SK-N-SH (cell line): Measurements from ENCODE around the gene SPINK9. TPM values are rescaled to one million over a fixed set of nuclear protein-coding genes. Genes with fewer than 3 reads are reported as not detected.

Experiments used
- CTCF ChIA-PET: fragments of 300-600, 350-600 bp; formaldehyde crosslinking; extraction: SDS; loops from one replicate; lab custom pipeline; 2021; lab: Yijun Ruan, JAX
- POLR2A ChIA-PET: fragments of 350-600 bp; sonication (Branson Sonifier 250); formaldehyde crosslinking; extraction: SDS; loops from one replicate; lab custom pipeline; 2020; ENCODE audit warnings: antibody characterized with exemption, inconsistent platforms; lab: Yijun Ruan, JAX
- DNase-seq: peaks from one replicate; pipeline ENCODE4 v3.0.0; 2012
- H2AFZ ChIP-seq: fragments of 200-600 bp; sonication (generic); 2 replicates; pipeline ENCODE4 v1.8.1; 2016; ENCODE audit warnings: antibody characterized with exemption, mild to moderate bottlenecking, low read depth
- H3F3A ChIP-seq: fragments of 200-600 bp; sonication (generic); replicated peaks from 2 replicates; pipeline ENCODE3; 2016; ENCODE audit warnings: antibody characterized with exemption, mild to moderate bottlenecking; ENCODE audit not compliant: insufficient read depth
- H3K27ac ChIP-seq, 2 experiments: fragments of 200-500 bp in 1 of 2; fragments of 200-600 bp in 1 of 2; sonication (Bioruptor generic) in 1 of 2; sonication (generic), shearing (Covaris generic) in 1 of 2; 2 replicates each; pipeline versions ENCODE4 v1.5.1 to v1.6.1; 2014 to 2016; ENCODE audit warnings: low read depth in 2 of 2, inconsistent platforms in 1 of 2, low read length in 1 of 2, mild to moderate bottlenecking in 1 of 2, mixed read lengths in 1 of 2
- H3K27me3 ChIP-seq: fragments of 200-600 bp; sonication (generic), shearing (Covaris generic); 2 replicates; pipeline ENCODE4 v1.6.1; 2016; ENCODE audit warnings: mixed run types; ENCODE audit not compliant: insufficient read depth
- H3K36me3 ChIP-seq, 2 experiments: fragments of 200-500 bp in 1 of 2; fragments of 200-600 bp in 1 of 2; sonication (Bioruptor generic) in 1 of 2; sonication (generic) in 1 of 2; replicated peaks in 1 of 2; 2 replicates each; pipeline versions ENCODE3 to v1.5.1; 2014 to 2016; ENCODE audit warnings: low read length in 1 of 2, mild to moderate bottlenecking in 1 of 2; ENCODE audit not compliant: insufficient read depth in 2 of 2, control insufficient read depth in 1 of 2
- H3K4me1 ChIP-seq, 2 experiments: fragments of 200-500 bp in 1 of 2; fragments of 200-600 bp in 1 of 2; sonication (Bioruptor generic) in 1 of 2; sonication (generic), shearing (Covaris generic) in 1 of 2; 2 replicates each; pipeline versions ENCODE4 v1.5.1 to v1.6.1; 2014 to 2016; ENCODE audit warnings: low read depth in 1 of 2, low read length in 1 of 2, mixed run types in 1 of 2; ENCODE audit not compliant: insufficient read depth in 2 of 2, control insufficient read depth in 1 of 2
- H3K4me2 ChIP-seq: fragments of 200-600 bp; sonication (generic), shearing (Covaris generic); 2 replicates; pipeline ENCODE4 v1.6.1; 2017; ENCODE audit warnings: mixed run types
- H3K4me3 ChIP-seq, 2 experiments: fragments of 200-500 bp in 1 of 2; fragments of 200-600 bp in 1 of 2; sonication (Bioruptor generic) in 1 of 2; sonication (generic), shearing (Covaris generic) in 1 of 2; 2 replicates each; pipeline versions ENCODE4 v1.5.1 to v1.8.1; 2014 to 2016; ENCODE audit warnings: low read depth in 2 of 2, inconsistent platforms in 1 of 2, low read length in 1 of 2, mild to moderate bottlenecking in 1 of 2, mixed read lengths in 1 of 2, moderate library complexity in 1 of 2
- H3K79me2 ChIP-seq: fragments of 200-600 bp; sonication (generic); 2 replicates; pipeline ENCODE4 v1.8.1; 2017; ENCODE audit warnings: mild to moderate bottlenecking; ENCODE audit not compliant: insufficient read depth
- H3K9ac ChIP-seq: fragments of 200-600 bp; sonication (generic); 2 replicates; pipeline ENCODE4 v1.6.1; 2017; ENCODE audit warnings: mixed run types
- H3K9me2 ChIP-seq: fragments of 200-600 bp; sonication (generic); 2 replicates; pipeline ENCODE4 v1.6.1; 2017; ENCODE audit warnings: mixed run types
- H3K9me3 ChIP-seq: fragments of 200-600 bp; sonication (generic); 2 replicates; pipeline ENCODE4 v1.6.1; 2017; ENCODE audit warnings: mixed run types, mild to moderate bottlenecking, moderate library complexity
- H4K20me1 ChIP-seq: fragments of 200-600 bp; sonication (generic); 2 replicates; pipeline ENCODE4 v1.6.1; 2017; ENCODE audit warnings: mild to moderate bottlenecking, mixed run types; ENCODE audit not compliant: insufficient read depth
- FOSL2 ChIP-seq: IDR thresholded peaks from 2 replicates; pipeline ENCODE4 v1.4.0; 2012; ENCODE audit warnings: low read depth, mild to moderate bottlenecking, moderate library complexity, borderline replicate concordance
- FOXJ3 ChIP-seq: sonication (generic); formaldehyde crosslinking; IDR thresholded peaks from 2 replicates; pipeline ENCODE4 v1.5.1; 2020; ENCODE audit warnings: mild to moderate bottlenecking, missing genetic modification reagents
- FOXM1 ChIP-seq: IDR thresholded peaks from 2 replicates; pipeline ENCODE4 v1.4.0; 2012; ENCODE audit warnings: low read depth, mild to moderate bottlenecking
- GABPA ChIP-seq: IDR thresholded peaks from 2 replicates; pipeline ENCODE4 v1.4.0; 2012; ENCODE audit warnings: low read depth, mild to moderate bottlenecking
- IRF3 ChIP-seq: fragments of 150-350 bp; IDR thresholded peaks from 2 replicates; pipeline ENCODE4 v1.6.1; 2016; ENCODE audit warnings: mild to moderate bottlenecking, low read depth, low read length
- MEF2A ChIP-seq: IDR thresholded peaks from 2 replicates; pipeline ENCODE4 v1.4.0; 2012; ENCODE audit warnings: low read depth, borderline replicate concordance
- MXI1 ChIP-seq: IDR thresholded peaks from 2 replicates; pipeline ENCODE4 v1.6.1; 2012; ENCODE audit warnings: mild to moderate bottlenecking, low read depth, low read length, improper control_type of control experiment
- NRF1 ChIP-seq: IDR thresholded peaks from 2 replicates; pipeline ENCODE4 v1.6.1; 2012; ENCODE audit warnings: low read depth, mild to moderate bottlenecking, low read length
- RAD21 ChIP-seq: IDR thresholded peaks from 2 replicates; pipeline ENCODE4 v1.6.1; 2012; ENCODE audit warnings: mild to moderate bottlenecking, low read length
- RCOR1 ChIP-seq: fragments of 150-350 bp; IDR thresholded peaks from 2 replicates; pipeline ENCODE4 v1.6.1; 2017; ENCODE audit warnings: antibody characterized with exemption, low read length
- SMC3 ChIP-seq: IDR thresholded peaks from 2 replicates; pipeline ENCODE4 v1.6.1; 2012; ENCODE audit warnings: low read depth, low read length, improper control_type of control experiment
- TAF1 ChIP-seq: IDR thresholded peaks from 2 replicates; pipeline ENCODE4 v1.6.1; 2012; ENCODE audit warnings: low read depth, mild to moderate bottlenecking, low read length, moderate library complexity, borderline replicate concordance
- TCF12 ChIP-seq: IDR thresholded peaks from 2 replicates; pipeline ENCODE4 v1.4.0; 2012
- TEAD4 ChIP-seq: IDR thresholded peaks from 2 replicates; pipeline ENCODE4 v1.4.0; 2012; ENCODE audit warnings: mild to moderate bottlenecking, borderline replicate concordance; ENCODE audit not compliant: insufficient read depth
- USF1 ChIP-seq: IDR thresholded peaks from 2 replicates; pipeline ENCODE4 v1.4.0; 2012; ENCODE audit warnings: low read depth, borderline replicate concordance
- ZBTB33 ChIP-seq: IDR thresholded peaks from 2 replicates; pipeline ENCODE4 v1.4.0; 2012; ENCODE audit warnings: low read depth, borderline replicate concordance
- WGBS: methylation state at CpG from one replicate; pipeline ENCODE4 v1.1.6; 2017; ENCODE audit warnings: low lambda C conversion rate; 5-methylcytosine and 5-hydroxymethylcytosine counted together
- polyA plus RNA-seq, 3 experiments: library from polyadenylated mRNA; depleted of rRNA; stranded (reverse); fragments of >200 nt; gene quantifications; 2 replicates each; pipeline ENCODE4 v1.2.3, GENCODE V29; 2012

Gene SPINK9
- polyA plus RNA-seq, 1 of the 3 experiments (the other 2 are of a cell fraction), result not detected

GRCh38 chr5:148387325-148387724 lies 52.0 kb downstream of the SPINK9 start:
- H3K9ac ChIP-seq, result no peak overlapping the region
- peaks cover 21% of the 10 kb centered on the region in 2 experiments for H3K36me3 ChIP-seq
- no peaks in the 10 kb centered on the region for H3K9me2 ChIP-seq
- TF ChIP-seq RCOR1 (no peak), IRF3 (no peak), ZBTB33 (no peak), FOSL2 (no peak), SMC3 (no peak), GABPA (no peak), USF1 (no peak)
- H3K4me1 ChIP-seq, result peaks cover 8 to 20% of the 10 kb centered on the region in 2 experiments; a peak in 3 of 4 replicates
- H3F3A ChIP-seq, result no peaks in the 10 kb centered on the region
- H3K27me3 ChIP-seq, result no peaks in the 10 kb centered on the region
- H3K4me2 ChIP-seq, result no peak overlapping the region
- H2AFZ ChIP-seq, result no peak overlapping the region
- 82% methylated on average over 3 of the region's 3 CpGs for WGBS
- no peaks in the 10 kb centered on the region for H3K9me3 ChIP-seq
- POLR2A ChIA-PET, result no interaction called here
- CTCF ChIA-PET, result interaction anchor here (1.3 to 1.9 kb wide), 2 partner anchors 12 to 344 kb away, joined by 3 to 7 read pairs; no protein-coding TSS in a partner anchor
- no peak overlapping the region for H3K27ac ChIP-seq
- DNase-seq, result no peak
- H3K4me3 ChIP-seq, result no peak overlapping the region
- H4K20me1 ChIP-seq, result peaks cover 50% of the 10 kb centered on the region
- peaks cover 86% of the 10 kb centered on the region for H3K79me2 ChIP-seq

GRCh38 chr5:148388696-148389095 lies 53.3 kb downstream of the SPINK9 start:
- POLR2A ChIA-PET, result interaction anchor here (0.6 kb wide), 1 partner anchor 11 kb away, joined by 3 read pairs; no protein-coding TSS in a partner anchor
- H3F3A ChIP-seq, result no peaks in the 10 kb centered on the region
- CTCF ChIA-PET, result interaction anchor here (0.9 to 1.3 kb wide), 2 partner anchors 11 to 647 kb away, joined by 3 read pairs; no protein-coding TSS in a partner anchor
- no peak overlapping the region for H2AFZ ChIP-seq
- peaks cover 8 to 17% of the 10 kb centered on the region in 2 experiments; a peak in 3 of 4 replicates for H3K4me1 ChIP-seq
- H3K4me3 ChIP-seq, result no peak overlapping the region
- no peak overlapping the region for H3K4me2 ChIP-seq
- H4K20me1 ChIP-seq, result peaks cover 64% of the 10 kb centered on the region
- H3K36me3 ChIP-seq, result peaks cover 21% of the 10 kb centered on the region in 2 experiments
- WGBS, result 88% methylated on average over 1 of the region's 1 CpG
- no peaks in the 10 kb centered on the region for H3K9me2 ChIP-seq
- H3K27ac ChIP-seq, result no peak overlapping the region
- TF ChIP-seq FOXM1 (no peak), NRF1 (no peak), TAF1 (no peak), MXI1 (no peak), RCOR1 (no peak), GABPA (no peak), IRF3 (no peak), FOXJ3 (CRISPR knock-in tag) (no peak), MEF2A (no peak), TCF12 (no peak), FOSL2 (no peak), TEAD4 (no peak), ZBTB33 (no peak), RAD21 (no peak)
- H3K79me2 ChIP-seq, result peaks cover 99% of the 10 kb centered on the region
- H3K9me3 ChIP-seq, result no peaks in the 10 kb centered on the region
- no peak overlapping the region for H3K9ac ChIP-seq
- no peaks in the 10 kb centered on the region for H3K27me3 ChIP-seq
- no peak for DNase-seq
